HG02870 (cell line): ENCODE data around the gene ERCC2.

Source experiments
- ATAC-seq: cut with Tn5 transposase; IDR thresholded peaks from one replicate; pipeline ENCODE4 v1.9.1; 2021; ENCODE audit warnings: mild to moderate bottlenecking, moderate library complexity; ENCODE audit not compliant: unreplicated experiment

The ERCC2 gene

GRCh38 chr19:45402298-45403061 lies 32.1 kb upstream of the ERCC2 start:
- no peak for ATAC-seq

- ATAC-seq: no peak
Observed at GRCh38 chr19:45401815-45402214, 31.4 kb upstream of the ERCC2 start.

- ATAC-seq: no peak
Observed at GRCh38 chr19:45400192-45400591, 29.8 kb upstream of the ERCC2 start.

- ATAC-seq: no peak
Observed at GRCh38 chr19:45395821-45396617, 25.6 kb upstream of the ERCC2 start.

- ATAC-seq: no peak
Observed at GRCh38 chr19:45391871-45392665, 21.7 kb upstream of the ERCC2 start.

- no peak for ATAC-seq
Observed at GRCh38 chr19:45391346-45391745, 21.0 kb upstream of the ERCC2 start.

- ATAC-seq: no peak
Observed at GRCh38 chr19:45385392-45386221, 15.2 kb upstream of the ERCC2 start.

GRCh38 chr19:45382426-45382825 lies 12.1 kb upstream of the ERCC2 start:
- ATAC-seq: no peak

- ATAC-seq: no peak
Observed at GRCh38 chr19:45380107-45380506, 9.7 kb upstream of the ERCC2 start.

- ATAC-seq: no peak
Observed at GRCh38 chr19:45376045-45376724, 5.8 kb upstream of the ERCC2 start.

- no peak for ATAC-seq
Observed at GRCh38 chr19:45368737-45369340, 1.5 kb downstream of the ERCC2 start.

- no peak for ATAC-seq
Observed at GRCh38 chr19:45368127-45368526, 2.2 kb downstream of the ERCC2 start.

GRCh38 chr19:45364696-45365095 lies 5.7 kb downstream of the ERCC2 start:
- no peak for ATAC-seq

- ATAC-seq: no peak
Observed at GRCh38 chr19:45363861-45364459, 6.4 kb downstream of the ERCC2 start.

GRCh38 chr19:45362291-45362690 lies 8.1 kb downstream of the ERCC2 start:
- no peak for ATAC-seq

GRCh38 chr19:45361608-45362007 lies 8.8 kb downstream of the ERCC2 start:
- no peak for ATAC-seq

GRCh38 chr19:45358213-45358792 lies 12.1 kb downstream of the ERCC2 start:
- ATAC-seq: no peak

- ATAC-seq: no peak
Observed at GRCh38 chr19:45357445-45357783, 13.0 kb downstream of the ERCC2 start.
